GM12801 (cell line): Measurements from ENCODE around the gene GIPC2.

ENCODE experiments used
- TF ChIP-seq, protein P1 (sequence below): IDR thresholded peaks from one replicate; pipeline ENCODE4 v1.5.1; 2011; ENCODE audit warnings: control low read depth; ENCODE audit not compliant: insufficient read length; ENCODE audit errors: extremely low read depth

The GIPC2 gene, protein sequence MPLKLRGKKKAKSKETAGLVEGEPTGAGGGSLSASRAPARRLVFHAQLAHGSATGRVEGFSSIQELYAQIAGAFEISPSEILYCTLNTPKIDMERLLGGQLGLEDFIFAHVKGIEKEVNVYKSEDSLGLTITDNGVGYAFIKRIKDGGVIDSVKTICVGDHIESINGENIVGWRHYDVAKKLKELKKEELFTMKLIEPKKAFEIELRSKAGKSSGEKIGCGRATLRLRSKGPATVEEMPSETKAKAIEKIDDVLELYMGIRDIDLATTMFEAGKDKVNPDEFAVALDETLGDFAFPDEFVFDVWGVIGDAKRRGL

DNA sequence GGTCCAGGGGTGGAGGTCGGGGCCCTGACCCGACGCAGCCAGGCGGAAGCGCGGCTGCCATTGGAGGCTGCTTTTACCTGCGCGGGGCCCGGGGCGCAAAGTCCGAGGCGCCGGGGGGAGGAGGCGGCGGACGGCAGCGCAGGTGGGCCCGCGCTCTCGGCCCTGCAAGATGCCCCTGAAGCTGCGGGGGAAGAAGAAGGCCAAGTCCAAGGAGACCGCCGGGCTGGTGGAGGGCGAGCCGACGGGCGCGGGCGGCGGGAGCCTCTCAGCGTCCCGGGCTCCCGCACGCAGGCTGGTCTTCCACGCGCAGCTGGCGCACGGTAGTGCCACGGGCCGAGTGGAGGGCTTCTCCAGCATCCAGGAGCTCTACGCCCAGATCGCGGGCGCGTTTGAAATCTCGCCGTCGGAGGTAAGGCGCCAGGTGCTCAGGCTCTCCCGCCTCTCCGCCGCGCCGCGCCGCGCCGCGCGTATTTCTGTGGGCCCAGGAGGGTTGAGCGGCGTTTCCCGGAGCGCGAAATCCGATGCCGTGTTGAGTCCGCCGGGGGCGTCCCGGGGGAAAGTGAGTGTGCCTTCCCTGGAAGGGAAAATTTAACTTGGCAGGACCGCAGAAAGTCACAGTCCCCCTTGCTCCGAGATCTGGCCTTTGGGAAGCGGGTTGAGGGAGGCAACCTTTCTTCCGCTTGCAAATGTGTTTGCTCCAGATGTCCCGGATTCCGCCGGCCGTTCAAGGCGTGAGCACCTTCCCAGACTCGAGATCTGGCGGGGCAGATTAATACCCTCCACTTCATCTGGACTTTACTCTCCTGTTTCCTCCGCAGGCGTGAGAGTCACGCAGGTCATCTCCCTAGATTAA lies at the start of gene GIPC2:
Gene GIPC2, plus strand, starts transcription at position 41 of the 853 bp plus-strand sequence. Its CDS starts 129 bp downstream, at position 170.
- TF ChIP-seq, protein P1, sequence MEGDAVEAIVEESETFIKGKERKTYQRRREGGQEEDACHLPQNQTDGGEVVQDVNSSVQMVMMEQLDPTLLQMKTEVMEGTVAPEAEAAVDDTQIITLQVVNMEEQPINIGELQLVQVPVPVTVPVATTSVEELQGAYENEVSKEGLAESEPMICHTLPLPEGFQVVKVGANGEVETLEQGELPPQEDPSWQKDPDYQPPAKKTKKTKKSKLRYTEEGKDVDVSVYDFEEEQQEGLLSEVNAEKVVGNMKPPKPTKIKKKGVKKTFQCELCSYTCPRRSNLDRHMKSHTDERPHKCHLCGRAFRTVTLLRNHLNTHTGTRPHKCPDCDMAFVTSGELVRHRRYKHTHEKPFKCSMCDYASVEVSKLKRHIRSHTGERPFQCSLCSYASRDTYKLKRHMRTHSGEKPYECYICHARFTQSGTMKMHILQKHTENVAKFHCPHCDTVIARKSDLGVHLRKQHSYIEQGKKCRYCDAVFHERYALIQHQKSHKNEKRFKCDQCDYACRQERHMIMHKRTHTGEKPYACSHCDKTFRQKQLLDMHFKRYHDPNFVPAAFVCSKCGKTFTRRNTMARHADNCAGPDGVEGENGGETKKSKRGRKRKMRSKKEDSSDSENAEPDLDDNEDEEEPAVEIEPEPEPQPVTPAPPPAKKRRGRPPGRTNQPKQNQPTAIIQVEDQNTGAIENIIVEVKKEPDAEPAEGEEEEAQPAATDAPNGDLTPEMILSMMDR, result no peak

DNA sequence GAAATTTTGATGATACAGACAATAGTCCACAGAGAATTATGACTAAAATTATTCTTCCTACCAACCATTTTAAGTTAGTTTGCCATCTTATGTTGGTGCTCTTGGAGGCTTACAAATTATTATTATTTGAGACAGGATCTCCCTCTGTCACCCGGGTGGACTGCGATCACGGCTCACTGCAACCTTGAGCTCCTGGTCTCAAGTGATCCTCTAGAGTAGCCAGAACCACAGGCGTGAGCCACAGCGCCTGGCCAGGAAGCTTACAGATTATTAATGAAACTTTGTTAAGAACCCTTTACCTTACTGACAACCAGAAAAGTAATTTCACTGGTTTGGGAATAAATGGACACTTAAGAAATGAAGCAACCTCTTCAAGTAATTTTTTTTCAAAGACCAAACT lies 49.0 kb upstream of the GIPC2 start:
- TF ChIP-seq, protein P1, result no peak

DNA sequence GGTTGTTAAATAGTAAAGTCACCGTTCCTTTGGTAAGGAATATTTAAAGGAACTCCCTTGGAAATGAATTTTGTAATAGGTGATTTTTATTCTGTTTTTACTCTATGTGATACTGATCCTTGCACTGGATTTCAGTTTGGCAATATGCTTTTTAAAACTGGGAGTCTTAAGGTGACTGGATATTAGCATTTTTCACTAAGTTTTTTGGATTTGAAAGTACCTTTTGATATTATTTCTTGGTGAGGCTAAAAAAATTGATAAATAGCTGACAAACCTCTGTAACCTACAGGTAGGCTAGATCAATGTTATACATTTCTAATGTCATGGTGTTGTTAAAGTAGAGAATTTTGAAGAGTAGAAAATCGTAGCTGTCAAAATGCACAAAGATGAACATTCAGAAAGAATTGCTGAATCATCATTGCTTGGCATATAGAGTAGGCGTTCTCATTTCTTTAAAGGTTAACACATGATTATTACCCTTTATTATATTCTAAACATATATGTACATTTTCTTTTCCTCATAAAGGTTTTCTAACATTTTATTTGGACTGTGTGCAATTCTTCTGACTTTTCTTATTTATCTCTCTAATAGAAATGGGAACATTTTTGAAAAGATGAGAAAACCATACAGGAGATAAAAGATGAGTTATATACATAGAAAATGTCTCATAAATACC lies 42.6 kb upstream of the GIPC2 start:
- TF ChIP-seq, protein P1, result no peak

DNA sequence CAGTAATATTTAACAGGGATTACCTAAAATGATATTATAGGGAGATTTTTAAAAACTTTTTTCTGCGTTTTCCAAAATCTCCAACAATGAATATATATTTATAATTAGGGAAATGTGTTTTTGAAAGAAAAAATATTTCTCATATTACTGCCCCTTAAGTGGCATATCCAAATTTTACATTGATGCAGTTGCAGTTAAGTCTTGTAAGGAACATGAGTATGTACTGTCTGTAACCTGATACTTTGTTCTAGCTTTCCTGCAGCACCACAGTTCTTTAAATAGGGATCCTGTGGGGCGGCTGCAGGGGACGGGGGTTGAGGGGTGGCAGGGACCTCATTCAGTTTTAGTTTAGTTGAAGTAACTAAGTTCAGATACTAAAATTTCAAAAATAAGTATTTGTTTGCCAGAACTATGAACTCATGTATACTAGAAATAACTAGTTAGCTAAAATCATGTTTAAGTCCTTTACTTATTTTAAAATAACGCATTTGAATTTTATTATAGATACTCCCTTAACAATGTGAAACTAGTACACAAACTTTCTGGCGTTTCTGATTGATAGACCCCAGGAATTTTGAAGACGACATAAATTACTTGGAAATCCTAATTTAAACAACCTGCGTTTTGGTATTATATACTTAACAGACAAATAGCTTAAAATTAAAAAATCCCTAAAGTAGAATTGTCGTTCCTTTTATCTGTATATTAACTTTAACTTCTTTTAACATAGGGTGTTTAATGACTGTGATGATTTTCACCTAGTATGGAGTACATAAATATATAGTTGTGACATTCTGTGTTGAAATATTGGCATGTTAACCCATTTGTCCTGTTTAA lies 41.7 kb upstream of the GIPC2 start:
- TF ChIP-seq, protein P1, result no peak

DNA sequence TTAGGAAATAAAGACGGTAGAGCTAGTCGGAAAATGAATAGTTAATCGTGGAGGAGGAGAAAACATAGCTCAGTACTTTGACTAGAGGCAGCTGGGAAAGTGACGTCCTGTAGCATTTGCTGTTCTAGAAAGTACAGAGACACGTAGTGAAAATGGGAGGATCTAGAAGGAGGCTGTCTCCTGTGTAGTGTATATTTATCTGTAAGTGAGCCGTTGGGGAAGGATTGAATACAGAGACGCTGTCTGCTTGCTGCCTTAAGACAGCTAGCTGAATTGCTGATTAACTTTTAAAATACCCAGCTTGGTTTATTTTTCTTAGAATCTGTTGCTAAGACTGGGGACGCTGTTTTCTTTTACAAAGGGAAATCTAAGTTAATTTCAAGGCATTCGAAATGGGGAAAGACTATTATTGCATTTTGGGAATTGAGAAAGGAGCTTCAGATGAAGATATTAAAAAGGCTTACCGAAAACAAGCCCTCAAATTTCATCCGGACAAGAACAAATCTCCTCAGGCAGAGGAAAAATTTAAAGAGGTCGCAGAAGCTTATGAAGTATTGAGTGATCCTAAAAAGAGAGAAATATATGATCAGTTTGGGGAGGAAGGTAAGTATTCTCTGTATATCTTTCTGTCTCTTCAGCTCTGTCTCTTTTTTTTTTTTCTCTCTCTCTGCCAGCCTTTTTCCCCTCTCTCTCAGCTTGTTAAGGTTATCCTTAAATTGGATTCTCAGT lies 40.9 kb upstream of the GIPC2 start, which contains the start of gene DNAJB4:
Gene DNAJB4, plus strand, starts transcription at position 221 of the 729 bp plus-strand sequence. Its CDS starts 172 bp downstream, at position 393.
- TF ChIP-seq, protein P1, result no peak

DNA sequence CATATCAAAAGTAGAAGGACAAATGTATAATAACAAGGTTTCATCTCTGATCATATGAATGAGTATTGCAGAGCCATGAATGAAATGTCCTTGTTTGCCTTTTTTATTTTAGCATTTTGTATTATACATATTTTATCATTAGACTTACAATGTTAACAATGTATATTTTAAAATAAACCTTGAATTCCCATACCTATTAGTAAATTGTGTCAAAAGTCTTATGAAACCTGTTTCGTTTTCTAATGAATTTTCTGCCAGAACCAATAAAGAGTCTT lies 40.4 kb upstream of the GIPC2 start:
- TF ChIP-seq, protein P1, result no peak
